WTC11 (cell line): ENCODE results near the gene SLC9A9. TPM values are rescaled to one million over a fixed set of nuclear protein-coding genes. Genes with fewer than 3 reads are reported as not detected.

ENCODE experiments used
- ATAC-seq: fragments of 200-7000 bp; cut with Tn5 transposase; 2 replicates; pipeline ENCODE4 v1.10.0; 2021; ENCODE audit warnings: mild to moderate bottlenecking, moderate library complexity
- CTCF ChIA-PET: fragments of 300-600 bp; sonication (Branson Sonifier 250); formaldehyde crosslinking; loops from one replicate; lab custom pipeline; 2021; ENCODE audit warnings: antibody characterized with exemption; lab: Charles Lee
- POLR2A ChIA-PET: fragments of 350-600 bp; sonication (Branson Sonifier 250); formaldehyde crosslinking; loops from one replicate; lab custom pipeline; 2021; ENCODE audit warnings: antibody characterized with exemption; lab: Charles Lee
- DNase-seq: peaks from one replicate; pipeline ENCODE4 v3.0.0; 2021; ENCODE audit warnings: low spot score
- H3K27ac Mint-ChIP-seq: 2 replicates; pipeline ENCODE4 v1.8.0; 2021; ENCODE audit warnings: mixed read lengths
- H3K27me3 Mint-ChIP-seq: 2 replicates; pipeline ENCODE4 v1.8.0; 2021; ENCODE audit warnings: low read depth, mild to moderate bottlenecking, moderate library complexity, mixed read lengths
- H3K36me3 Mint-ChIP-seq: 2 replicates; pipeline ENCODE4 v1.8.0; 2021; ENCODE audit warnings: mixed read lengths
- H3K4me1 Mint-ChIP-seq: 2 replicates; pipeline ENCODE4 v1.8.0; 2022; ENCODE audit warnings: mixed read lengths
- H3K4me3 Mint-ChIP-seq: 2 replicates; pipeline ENCODE4 v1.8.0; 2021; ENCODE audit warnings: mild to moderate bottlenecking, moderate library complexity, mixed read lengths
- H3K9me3 Mint-ChIP-seq: 2 replicates; pipeline ENCODE4 v1.8.0; 2021; ENCODE audit warnings: mixed read lengths
- ARID4B ChIP-seq: sonication (generic); formaldehyde crosslinking; IDR thresholded peaks from 2 replicates; pipeline ENCODE4 v1.8.0; 2023; ENCODE audit warnings: missing genetic modification reagents, mild to moderate bottlenecking, borderline replicate concordance
- ATF6 ChIP-seq: sonication (generic); formaldehyde crosslinking; IDR thresholded peaks from 2 replicates; pipeline ENCODE4 v1.8.1; 2023; ENCODE audit warnings: mild to moderate bottlenecking, missing genetic modification reagents
- CREM ChIP-seq: sonication (generic); formaldehyde crosslinking; IDR thresholded peaks from 2 replicates; pipeline ENCODE4 v1.8.1; 2022; ENCODE audit warnings: mild to moderate bottlenecking, missing genetic modification reagents, moderate library complexity
- ELF4 ChIP-seq: sonication (generic); formaldehyde crosslinking; IDR thresholded peaks from 2 replicates; pipeline ENCODE4 v1.8.1; 2022; ENCODE audit warnings: low read depth, mild to moderate bottlenecking, moderate library complexity, missing genetic modification reagents
- EMX1 ChIP-seq: fragments of 250-450 bp; sonication (Bioruptor Pico); IDR thresholded peaks from 2 replicates; pipeline ENCODE4 v1.8.0; 2021; ENCODE audit warnings: mild to moderate bottlenecking
- ESRRA ChIP-seq: sonication (generic); formaldehyde crosslinking; IDR thresholded peaks from 2 replicates; pipeline ENCODE4 v1.8.1; 2022; ENCODE audit warnings: mild to moderate bottlenecking, missing genetic modification reagents, borderline replicate concordance
- FOXJ3 ChIP-seq: sonication (generic); formaldehyde crosslinking; IDR thresholded peaks from 2 replicates; pipeline ENCODE4 v1.9.0; 2021; ENCODE audit warnings: missing genetic modification reagents, mild to moderate bottlenecking, borderline replicate concordance
- FOXP1 ChIP-seq: sonication (generic); formaldehyde crosslinking; IDR thresholded peaks from 2 replicates; pipeline ENCODE4 v1.8.0; 2022; ENCODE audit warnings: missing genetic modification reagents, mild to moderate bottlenecking, moderate library complexity, borderline replicate concordance
- GABPB1 ChIP-seq: sonication (generic); formaldehyde crosslinking; IDR thresholded peaks from 2 replicates; pipeline ENCODE4 v1.8.1; 2023; ENCODE audit warnings: mild to moderate bottlenecking, missing genetic modification reagents
- GRHL2 ChIP-seq: fragments of 250-450 bp; sonication (Bioruptor Pico); IDR thresholded peaks from 2 replicates; pipeline ENCODE4 v1.8.0; 2022; ENCODE audit warnings: mild to moderate bottlenecking, moderate library complexity; ENCODE audit not compliant: insufficient replicate concordance, severe bottlenecking
- JUN ChIP-seq: sonication (generic); formaldehyde crosslinking; IDR thresholded peaks from 2 replicates; pipeline ENCODE4 v1.8.0; 2023; ENCODE audit warnings: mild to moderate bottlenecking, missing genetic modification reagents
- KAT7 ChIP-seq: sonication (generic); formaldehyde crosslinking; IDR thresholded peaks from 2 replicates; pipeline ENCODE4 v1.8.1; 2023; ENCODE audit warnings: missing genetic modification reagents, mild to moderate bottlenecking, borderline replicate concordance
- OVOL2 ChIP-seq: fragments of 250-450 bp; sonication (Bioruptor Pico); IDR thresholded peaks from 2 replicates; pipeline ENCODE4 v1.9.0; 2021; ENCODE audit warnings: mild to moderate bottlenecking, borderline replicate concordance
- SMAD4 ChIP-seq: sonication (generic); formaldehyde crosslinking; IDR thresholded peaks from 2 replicates; pipeline ENCODE4 v1.8.0; 2022; ENCODE audit warnings: mild to moderate bottlenecking, missing genetic modification reagents
- TP53 ChIP-seq: sonication (generic); formaldehyde crosslinking; IDR thresholded peaks from 2 replicates; pipeline ENCODE4 v1.8.1; 2023; ENCODE audit warnings: mild to moderate bottlenecking, missing genetic modification reagents
- ZBTB21 ChIP-seq: sonication (generic); formaldehyde crosslinking; IDR thresholded peaks from 2 replicates; pipeline ENCODE4 v1.8.1; 2023; ENCODE audit warnings: mild to moderate bottlenecking, missing genetic modification reagents, borderline replicate concordance
- ZMAT4 ChIP-seq: fragments of 250-450 bp; sonication (Bioruptor Pico); IDR thresholded peaks from 2 replicates; pipeline ENCODE4 v1.9.0; 2021; ENCODE audit warnings: mild to moderate bottlenecking
- ZNF219 ChIP-seq: sonication (generic); formaldehyde crosslinking; IDR thresholded peaks from 2 replicates; pipeline ENCODE4 v1.8.0; 2023; ENCODE audit warnings: missing genetic modification reagents, mild to moderate bottlenecking, borderline replicate concordance
- ZNF232 ChIP-seq: sonication (generic); formaldehyde crosslinking; IDR thresholded peaks from 2 replicates; pipeline ENCODE4 v1.8.0; 2022; ENCODE audit warnings: mild to moderate bottlenecking, missing genetic modification reagents
- ZNF671 ChIP-seq: fragments of 250-450 bp; sonication (Bioruptor Pico); IDR thresholded peaks from 2 replicates; pipeline ENCODE4 v1.8.0; 2021; ENCODE audit warnings: mild to moderate bottlenecking
- total RNA-seq: library from RNA; stranded (reverse); gene quantifications from 3 replicates; pipeline ENCODE4 v1.2.3, GENCODE V29; 2021
- TF ChIP-seq, protein P1 (sequence below): fragments of 200-600 bp; IDR thresholded peaks from 2 replicates; pipeline ENCODE4 v1.8.0; 2022; ENCODE audit warnings: antibody characterized with exemption
- TF ChIP-seq, protein P2 (sequence below): sonication (generic); formaldehyde crosslinking; IDR thresholded peaks from 2 replicates; pipeline ENCODE4 v1.8.1; 2023; ENCODE audit warnings: mild to moderate bottlenecking, missing genetic modification reagents, moderate library complexity
- TF ChIP-seq, protein P3 (sequence below): sonication (generic); formaldehyde crosslinking; IDR thresholded peaks from 2 replicates; pipeline ENCODE4 v1.8.1; 2022; ENCODE audit warnings: low read depth, mild to moderate bottlenecking, moderate library complexity, missing genetic modification reagents, borderline replicate concordance
- TF ChIP-seq, protein P4 (sequence below): fragments of 250-450 bp; sonication (Bioruptor Pico); IDR thresholded peaks from 2 replicates; pipeline ENCODE4 v1.9.0; 2021; ENCODE audit warnings: moderate library complexity, mild to moderate bottlenecking, inconsistent platforms, borderline replicate concordance

Gene SLC9A9
- total RNA-seq, 1 experiment from 2014 or later, result 1.2 TPM

GRCh38 chr3:143693506-143693905 lies 154.8 kb downstream of the SLC9A9 start:
- ATAC-seq, result no peak
- H3K27ac Mint-ChIP-seq, result no peak overlapping the region
- POLR2A ChIA-PET, result no interaction called here
- H3K4me3 Mint-ChIP-seq, result no peak overlapping the region
- no peaks in the 10 kb centered on the region for H3K27me3 Mint-ChIP-seq
- no peak for DNase-seq
- H3K4me1 Mint-ChIP-seq, result no peaks in the 10 kb centered on the region
- 0 out of 2 replicates have a peak, but pooled peaks cover 6% of the 10 kb centered on the region for H3K9me3 Mint-ChIP-seq
- H3K36me3 Mint-ChIP-seq, result no peaks in the 10 kb centered on the region
- CTCF ChIA-PET, result interaction anchor here (1.0 kb wide), 1 partner anchor 19 kb away, joined by 3 read pairs; no protein-coding TSS in a partner anchor
- TF ChIP-seq TP53 (no peak), ZBTB21 (no peak), KAT7 (CRISPR knock-in tag) (no peak), OVOL2 (CRISPR knock-in tag) (no peak), EMX1 (CRISPR knock-in tag) (no peak), ZNF232 (no peak), ZNF671 (no peak), ZMAT4 (CRISPR knock-in tag) (no peak), GRHL2 (no peak), ESRRA (CRISPR knock-in tag) (no peak), ZNF219 (CRISPR knock-in tag) (no peak), FOXP1 (CRISPR knock-in tag) (no peak), SMAD4 (CRISPR knock-in tag) (no peak)
- TF ChIP-seq, protein P1, sequence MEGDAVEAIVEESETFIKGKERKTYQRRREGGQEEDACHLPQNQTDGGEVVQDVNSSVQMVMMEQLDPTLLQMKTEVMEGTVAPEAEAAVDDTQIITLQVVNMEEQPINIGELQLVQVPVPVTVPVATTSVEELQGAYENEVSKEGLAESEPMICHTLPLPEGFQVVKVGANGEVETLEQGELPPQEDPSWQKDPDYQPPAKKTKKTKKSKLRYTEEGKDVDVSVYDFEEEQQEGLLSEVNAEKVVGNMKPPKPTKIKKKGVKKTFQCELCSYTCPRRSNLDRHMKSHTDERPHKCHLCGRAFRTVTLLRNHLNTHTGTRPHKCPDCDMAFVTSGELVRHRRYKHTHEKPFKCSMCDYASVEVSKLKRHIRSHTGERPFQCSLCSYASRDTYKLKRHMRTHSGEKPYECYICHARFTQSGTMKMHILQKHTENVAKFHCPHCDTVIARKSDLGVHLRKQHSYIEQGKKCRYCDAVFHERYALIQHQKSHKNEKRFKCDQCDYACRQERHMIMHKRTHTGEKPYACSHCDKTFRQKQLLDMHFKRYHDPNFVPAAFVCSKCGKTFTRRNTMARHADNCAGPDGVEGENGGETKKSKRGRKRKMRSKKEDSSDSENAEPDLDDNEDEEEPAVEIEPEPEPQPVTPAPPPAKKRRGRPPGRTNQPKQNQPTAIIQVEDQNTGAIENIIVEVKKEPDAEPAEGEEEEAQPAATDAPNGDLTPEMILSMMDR, result no peak
- TF ChIP-seq, protein P2, sequence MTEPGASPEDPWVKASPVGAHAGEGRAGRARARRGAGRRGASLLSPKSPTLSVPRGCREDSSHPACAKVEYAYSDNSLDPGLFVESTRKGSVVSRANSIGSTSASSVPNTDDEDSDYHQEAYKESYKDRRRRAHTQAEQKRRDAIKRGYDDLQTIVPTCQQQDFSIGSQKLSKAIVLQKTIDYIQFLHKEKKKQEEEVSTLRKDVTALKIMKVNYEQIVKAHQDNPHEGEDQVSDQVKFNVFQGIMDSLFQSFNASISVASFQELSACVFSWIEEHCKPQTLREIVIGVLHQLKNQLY (CRISPR knock-in tag), result no peak
- TF ChIP-seq, protein P3, sequence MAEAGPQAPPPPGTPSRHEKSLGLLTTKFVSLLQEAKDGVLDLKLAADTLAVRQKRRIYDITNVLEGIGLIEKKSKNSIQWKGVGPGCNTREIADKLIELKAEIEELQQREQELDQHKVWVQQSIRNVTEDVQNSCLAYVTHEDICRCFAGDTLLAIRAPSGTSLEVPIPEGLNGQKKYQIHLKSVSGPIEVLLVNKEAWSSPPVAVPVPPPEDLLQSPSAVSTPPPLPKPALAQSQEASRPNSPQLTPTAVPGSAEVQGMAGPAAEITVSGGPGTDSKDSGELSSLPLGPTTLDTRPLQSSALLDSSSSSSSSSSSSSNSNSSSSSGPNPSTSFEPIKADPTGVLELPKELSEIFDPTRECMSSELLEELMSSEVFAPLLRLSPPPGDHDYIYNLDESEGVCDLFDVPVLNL, result no peak

- TF ChIP-seq FOXJ3, result no peak
- TF ChIP-seq CREM (CRISPR knock-in tag), result no peak
- no peak for TF ChIP-seq JUN (CRISPR knock-in tag)
- TF ChIP-seq GRHL2, result no peak
- no peak for TF ChIP-seq ARID4B (CRISPR knock-in tag)
- TF ChIP-seq, protein P4, sequence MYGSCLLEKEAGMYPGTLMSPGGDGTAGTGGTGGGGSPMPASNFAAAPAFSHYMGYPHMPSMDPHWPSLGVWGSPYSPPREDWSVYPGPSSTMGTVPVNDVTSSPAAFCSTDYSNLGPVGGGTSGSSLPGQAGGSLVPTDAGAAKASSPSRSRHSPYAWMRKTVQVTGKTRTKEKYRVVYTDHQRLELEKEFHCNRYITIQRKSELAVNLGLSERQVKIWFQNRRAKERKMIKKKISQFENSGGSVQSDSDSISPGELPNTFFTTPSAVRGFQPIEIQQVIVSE (CRISPR knock-in tag), result no peak
- no peak for TF ChIP-seq GABPB1 (CRISPR knock-in tag)
- no peak for TF ChIP-seq ATF6 (CRISPR knock-in tag)
- no peak for TF ChIP-seq ELF4
- Mint-ChIP-seq H3K36me3 (no peaks in the 10 kb centered on the region), H3K27me3 (no peaks in the 10 kb centered on the region), H3K9me3 (no peaks in the 10 kb centered on the region), H3K4me1 (0 out of 2 replicates have a peak, but pooled peaks cover 4% of the 10 kb centered on the region), H3K4me3 (no peak overlapping the region), H3K27ac (no peak overlapping the region)
- no peak for DNase-seq
- ChIA-PET CTCF (interaction anchor here (2.0 kb wide), 1 partner anchor 12 kb away, joined by 13 read pairs; no protein-coding TSS in a partner anchor), POLR2A (no interaction called here)
- ATAC-seq, result no peak
These were observed 161.6 kb downstream of the SLC9A9 start for GRCh38 chr3:143686638-143687197.
